ENCODE measurements around the gene SELENOP. TPM values are rescaled to one million over a fixed set of nuclear protein-coding genes. Genes with fewer than 3 reads are reported as not detected.

SELENOP gene
- total RNA-seq, 1 experiment from 2014 or later, result 8.5 TPM

- Histone ChIP-seq H2BK12ac (ENCODE audit: insufficient read length, low read depth, low read length) (no peak overlapping the region), H2BK20ac (ENCODE audit: low read depth, low read length, poor library complexity, severe bottlenecking) (no peak overlapping the region), H4K20me1 (ENCODE audit: control insufficient read depth, insufficient read depth, insufficient read length) (no peaks in the 10 kb centered on the region), H3K4me2 (ENCODE audit: insufficient read depth, insufficient read length, low read length) (no peak overlapping the region), H2BK5ac (ENCODE audit: insufficient read length, low read length) (no peak overlapping the region), H2AFZ (ENCODE audit: low read length) (no peak overlapping the region), H3K9me3 (ENCODE audit: control insufficient read depth, low read depth, low read length) (no peaks in the 10 kb centered on the region), H3K23me2 (ENCODE audit: insufficient read length, low read depth, low read length, poor library complexity, severe bottlenecking) (no peaks in the 10 kb centered on the region), H3K56ac (ENCODE audit: insufficient read length, low read depth, low read length) (no peak overlapping the region), H4K8ac (replicated peaks; ENCODE audit: insufficient read length, low read depth, low read length) (no peak overlapping the region), H3K27ac (ENCODE audit: insufficient read length, low read depth, low read length) (no peak overlapping the region), H2BK120ac (ENCODE audit: low read depth, low read length, poor library complexity, severe bottlenecking) (no peak overlapping the region), H3K9ac (ENCODE audit: extremely low read depth, insufficient read length, low read length) (no peak overlapping the region), H3K18ac (ENCODE audit: insufficient read length, low read depth, low read length) (no peak overlapping the region), H3K4ac (ENCODE audit: low read depth, low read length) (no peak overlapping the region), H3K23ac (ENCODE audit: insufficient read length, low read depth, low read length) (no peak overlapping the region), H3K79me2 (ENCODE audit: insufficient read depth, low read length) (no peaks in the 10 kb centered on the region), H3K14ac (ENCODE audit: insufficient read depth, low read length) (no peak overlapping the region), H3K27me3 (ENCODE audit: insufficient read depth, low read length) (no peaks in the 10 kb centered on the region), H2AK5ac (ENCODE audit: insufficient read length, low read length) (no peak overlapping the region), H3K4me1 (ENCODE audit: insufficient read depth, low read length) (peaks cover 7% of the 10 kb centered on the region; the same call in 1 of the 2 replicates), H2BK15ac (ENCODE audit: low read depth, low read length) (no peak overlapping the region), H4K91ac (ENCODE audit: insufficient read length, low read depth, low read length) (no peak overlapping the region), H4K5ac (ENCODE audit: insufficient read length, low read depth, low read length) (no peak overlapping the region), H3T11ph (ENCODE audit: low read length) (no peak overlapping the region), H3K79me1 (ENCODE audit: insufficient read depth, low read depth, low read length, poor library complexity, severe bottlenecking) (no peaks in the 10 kb centered on the region)
- H3K36me3 Mint-ChIP-seq (ENCODE audit: insufficient read depth in 1 of 3, low read depth in 3 of 3), result no peaks in the 10 kb centered on the region
- no peak for TF ChIP-seq CTCF (conservative IDR thresholded peaks at IDR 0.05)
- no peak overlapping the region for H3K4me3 Mint-ChIP-seq
- H3K9me3 Mint-ChIP-seq, result no peaks in the 10 kb centered on the region
- peaks cover 10 to 14% of the 10 kb centered on the region in 2 experiments for H3K4me1 Mint-ChIP-seq
- no peak for DNase-seq
- peaks cover 2% of the 10 kb centered on the region; the same call in 1 of the 2 replicates for H3K27me3 Mint-ChIP-seq (ENCODE audit: low read depth)
- no peak overlapping the region for H3K27ac Mint-ChIP-seq
- WGBS (ENCODE audit: extremely low coverage, insufficient read length, low lambda C conversion rate), result no CpG with 5 or more reads among the region's 1 CpG
These were observed 43.1 kb upstream of the SELENOP start for GRCh38 chr5:42854795-42855194.
